GM23338 (cell line): ENCODE data around the gene RTP5.

Source experiments
- EZH2 ChIP-seq: fragments of 200-600 bp; sonication (generic); IDR thresholded peaks from one replicate; pipeline ENCODE4 v1.8.0; 2017; ENCODE audit warnings: antibody characterized with exemption, mild to moderate bottlenecking, low read depth; ENCODE audit not compliant: unreplicated experiment
- STAT1 ChIP-seq: IDR thresholded peaks from one replicate; pipeline ENCODE4 v1.6.1; 2016; ENCODE audit warnings: antibody characterized with exemption; ENCODE audit not compliant: unreplicated experiment
- TF ChIP-seq, protein P1 (sequence below): IDR thresholded peaks from 2 replicates; pipeline ENCODE4 v1.6.1; 2016; ENCODE audit warnings: antibody characterized with exemption
- TF ChIP-seq, protein P2 (sequence below), 2 experiments: fragments of 200-600 bp in 1 of 2; sonication (generic) in 1 of 2; conservative IDR thresholded peaks; 2 replicates each; pipeline versions ENCODE4 v1.5.1 to v1.6.1; 2016 to 2017; ENCODE audit warnings: antibody characterized with exemption in 2 of 2, low read depth in 2 of 2, mild to moderate bottlenecking in 2 of 2, moderate library complexity in 1 of 2

DNA sequence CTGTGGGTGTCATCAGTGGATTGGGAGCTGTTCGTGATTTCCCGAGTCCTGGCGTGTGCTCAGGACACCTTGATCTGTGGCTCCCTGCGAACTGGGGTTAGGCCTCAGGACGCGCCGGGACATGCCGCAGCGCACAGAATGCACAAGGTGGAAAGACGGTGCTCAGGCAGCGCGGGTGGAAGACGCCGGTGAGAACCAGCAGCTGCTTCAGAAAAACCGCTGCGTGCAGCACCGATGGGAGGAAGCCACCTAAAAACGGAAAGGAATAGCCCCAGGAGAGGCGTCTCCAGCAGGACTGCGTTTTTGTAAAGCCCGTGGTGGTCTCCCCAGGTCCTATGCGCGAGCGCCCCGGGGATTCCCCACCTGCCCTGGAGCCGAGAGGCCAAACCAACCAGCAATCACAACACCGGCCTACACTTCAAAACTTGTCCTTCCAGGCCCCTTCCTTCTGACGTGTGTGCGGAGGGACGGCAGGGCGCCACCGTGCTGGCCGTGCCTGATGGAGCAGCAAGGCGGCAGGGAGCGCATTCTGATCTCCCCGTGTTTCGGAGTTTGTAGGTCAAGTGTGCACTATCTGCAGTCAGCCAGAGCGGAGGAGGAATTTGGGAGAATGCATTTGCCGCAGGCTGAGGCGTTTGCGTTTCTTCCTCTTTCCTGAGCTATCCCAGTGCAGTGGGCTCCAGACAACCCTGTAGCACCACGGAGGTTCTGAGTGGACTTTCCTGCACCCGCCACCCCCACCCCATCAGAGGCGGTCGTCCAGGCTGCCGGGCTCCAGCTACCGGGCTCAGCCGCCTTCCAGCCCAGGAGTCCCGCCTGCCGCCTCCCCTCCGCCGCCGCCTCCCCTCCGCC is 32.2 kb downstream of the RTP5 start:
- TF ChIP-seq EZH2 (no peak), STAT1 (no peak)
- TF ChIP-seq, protein P1, sequence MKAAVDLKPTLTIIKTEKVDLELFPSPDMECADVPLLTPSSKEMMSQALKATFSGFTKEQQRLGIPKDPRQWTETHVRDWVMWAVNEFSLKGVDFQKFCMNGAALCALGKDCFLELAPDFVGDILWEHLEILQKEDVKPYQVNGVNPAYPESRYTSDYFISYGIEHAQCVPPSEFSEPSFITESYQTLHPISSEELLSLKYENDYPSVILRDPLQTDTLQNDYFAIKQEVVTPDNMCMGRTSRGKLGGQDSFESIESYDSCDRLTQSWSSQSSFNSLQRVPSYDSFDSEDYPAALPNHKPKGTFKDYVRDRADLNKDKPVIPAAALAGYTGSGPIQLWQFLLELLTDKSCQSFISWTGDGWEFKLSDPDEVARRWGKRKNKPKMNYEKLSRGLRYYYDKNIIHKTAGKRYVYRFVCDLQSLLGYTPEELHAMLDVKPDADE = no peak
- TF ChIP-seq, protein P2, sequence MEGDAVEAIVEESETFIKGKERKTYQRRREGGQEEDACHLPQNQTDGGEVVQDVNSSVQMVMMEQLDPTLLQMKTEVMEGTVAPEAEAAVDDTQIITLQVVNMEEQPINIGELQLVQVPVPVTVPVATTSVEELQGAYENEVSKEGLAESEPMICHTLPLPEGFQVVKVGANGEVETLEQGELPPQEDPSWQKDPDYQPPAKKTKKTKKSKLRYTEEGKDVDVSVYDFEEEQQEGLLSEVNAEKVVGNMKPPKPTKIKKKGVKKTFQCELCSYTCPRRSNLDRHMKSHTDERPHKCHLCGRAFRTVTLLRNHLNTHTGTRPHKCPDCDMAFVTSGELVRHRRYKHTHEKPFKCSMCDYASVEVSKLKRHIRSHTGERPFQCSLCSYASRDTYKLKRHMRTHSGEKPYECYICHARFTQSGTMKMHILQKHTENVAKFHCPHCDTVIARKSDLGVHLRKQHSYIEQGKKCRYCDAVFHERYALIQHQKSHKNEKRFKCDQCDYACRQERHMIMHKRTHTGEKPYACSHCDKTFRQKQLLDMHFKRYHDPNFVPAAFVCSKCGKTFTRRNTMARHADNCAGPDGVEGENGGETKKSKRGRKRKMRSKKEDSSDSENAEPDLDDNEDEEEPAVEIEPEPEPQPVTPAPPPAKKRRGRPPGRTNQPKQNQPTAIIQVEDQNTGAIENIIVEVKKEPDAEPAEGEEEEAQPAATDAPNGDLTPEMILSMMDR (conservative IDR thresholded peaks at IDR 0.05; ENCODE audit: low read depth in 2 of 2) = peak in 1 of 2 experiments; percentile 23; a peak in 1 of 4 replicates
